Measurements from ENCODE around the gene CHCHD3. TPM values are rescaled to one million over a fixed set of nuclear protein-coding genes. Genes with fewer than 3 reads are reported as not detected.

The CHCHD3 gene
- polyA plus RNA-seq, 3 donors: 30.5 to 56.7 (median 48.8) TPM

- Histone ChIP-seq H3K9me3 (replicated peaks in 1 of 2; ENCODE audit: control insufficient read depth in 1 of 2, insufficient read depth in 1 of 2, low read length in 2 of 2) (peaks cover 9 to 13% of the 10 kb centered on the region in 2 donors), H3K4me2 (replicated peaks; ENCODE audit: extremely low read depth, low read length, poor library complexity, severe bottlenecking) (no peak overlapping the region), H3K9ac (ENCODE audit: insufficient read depth, low read length, poor library complexity, severe bottlenecking) (no peak overlapping the region), H4K20me1 (ENCODE audit: insufficient read depth, low read length) (no peaks in the 10 kb centered on the region), H3K79me2 (ENCODE audit: insufficient read depth, low read length) (no peaks in the 10 kb centered on the region), H3K27ac (ENCODE audit: low read depth in 1 of 2, low read length in 2 of 2) (no peak overlapping the region), H3K27me3 (ENCODE audit: control insufficient read depth in 2 of 2, insufficient read depth in 2 of 2, low read length in 2 of 2) (no peaks in the 10 kb centered on the region), H3K4me3 (replicated peaks in 1 of 3; ENCODE audit: low read depth in 2 of 3, low read length in 3 of 3) (no peak overlapping the region), H3K36me3 (replicated peaks in 1 of 2; ENCODE audit: control insufficient read depth in 1 of 2, insufficient read depth in 2 of 2, low read length in 2 of 2) (no peaks in the 10 kb centered on the region), H2AFZ (ENCODE audit: insufficient read depth, low read depth, low read length, poor library complexity, severe bottlenecking) (no peak overlapping the region), H3K4me1 (ENCODE audit: control insufficient read depth in 1 of 2, insufficient read depth in 2 of 2, low read length in 2 of 2) (no peaks in the 10 kb centered on the region)
- Mint-ChIP-seq H3K27me3 (ENCODE audit: low read depth in 3 of 3) (no peaks in the 10 kb centered on the region), H3K9me3 (peaks cover 4 to 22% (median 8%) of the 10 kb centered on the region in 7 donors), H3K27ac (no peak overlapping the region), H3K4me1 (no peaks in the 10 kb centered on the region), H3K4me3 (no peak overlapping the region), H3K36me3 (peaks cover 16 to 21% of the 10 kb centered on the region in 2 donors)
- TF ChIP-seq, protein P1, sequence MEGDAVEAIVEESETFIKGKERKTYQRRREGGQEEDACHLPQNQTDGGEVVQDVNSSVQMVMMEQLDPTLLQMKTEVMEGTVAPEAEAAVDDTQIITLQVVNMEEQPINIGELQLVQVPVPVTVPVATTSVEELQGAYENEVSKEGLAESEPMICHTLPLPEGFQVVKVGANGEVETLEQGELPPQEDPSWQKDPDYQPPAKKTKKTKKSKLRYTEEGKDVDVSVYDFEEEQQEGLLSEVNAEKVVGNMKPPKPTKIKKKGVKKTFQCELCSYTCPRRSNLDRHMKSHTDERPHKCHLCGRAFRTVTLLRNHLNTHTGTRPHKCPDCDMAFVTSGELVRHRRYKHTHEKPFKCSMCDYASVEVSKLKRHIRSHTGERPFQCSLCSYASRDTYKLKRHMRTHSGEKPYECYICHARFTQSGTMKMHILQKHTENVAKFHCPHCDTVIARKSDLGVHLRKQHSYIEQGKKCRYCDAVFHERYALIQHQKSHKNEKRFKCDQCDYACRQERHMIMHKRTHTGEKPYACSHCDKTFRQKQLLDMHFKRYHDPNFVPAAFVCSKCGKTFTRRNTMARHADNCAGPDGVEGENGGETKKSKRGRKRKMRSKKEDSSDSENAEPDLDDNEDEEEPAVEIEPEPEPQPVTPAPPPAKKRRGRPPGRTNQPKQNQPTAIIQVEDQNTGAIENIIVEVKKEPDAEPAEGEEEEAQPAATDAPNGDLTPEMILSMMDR (IDR thresholded peaks at IDR 0.05): no peak
- intact Hi-C loops (cut with micrococcal nuclease): no loop called here
- no peak for DNase-seq
- WGBS (ENCODE audit: insufficient coverage): 100% methylated on average over 1 of the region's 3 CpGs
Measured at GRCh38 chr7:132897093-132897687, 184.7 kb downstream of the CHCHD3 start.

- intact Hi-C loops (cut with micrococcal nuclease): no loop called here
- no peak overlapping the region for H3K27ac ChIP-seq (ENCODE audit: low read depth in 1 of 2, low read length in 2 of 2)
- no peak overlapping the region for H3K4me2 ChIP-seq (replicated peaks; ENCODE audit: extremely low read depth, low read length, poor library complexity, severe bottlenecking)
- H3K79me2 ChIP-seq (ENCODE audit: insufficient read depth, low read length): no peaks in the 10 kb centered on the region
- Mint-ChIP-seq H3K36me3 (peaks cover 16 to 22% of the 10 kb centered on the region in 2 donors), H3K4me3 (no peak overlapping the region), H3K27ac (no peak overlapping the region), H3K27me3 (ENCODE audit: low read depth in 3 of 3) (no peaks in the 10 kb centered on the region), H3K9me3 (peaks cover 4 to 22% (median 8%) of the 10 kb centered on the region in 7 donors), H3K4me1 (no peaks in the 10 kb centered on the region)
- WGBS (ENCODE audit: insufficient coverage): no CpG with 5 or more reads among the region's 6 CpGs
- H3K9me3 ChIP-seq (replicated peaks in 1 of 2; ENCODE audit: control insufficient read depth in 1 of 2, insufficient read depth in 1 of 2, low read length in 2 of 2): peaks cover 9 to 13% of the 10 kb centered on the region in 2 donors
- no peaks in the 10 kb centered on the region for H3K4me1 ChIP-seq (ENCODE audit: control insufficient read depth in 1 of 2, insufficient read depth in 2 of 2, low read length in 2 of 2)
- no peak for DNase-seq
- H3K27me3 ChIP-seq (ENCODE audit: control insufficient read depth in 2 of 2, insufficient read depth in 2 of 2, low read length in 2 of 2): no peaks in the 10 kb centered on the region
- H3K9ac ChIP-seq (ENCODE audit: insufficient read depth, low read length, poor library complexity, severe bottlenecking): no peak overlapping the region
- no peaks in the 10 kb centered on the region for H3K36me3 ChIP-seq (replicated peaks in 1 of 2; ENCODE audit: control insufficient read depth in 1 of 2, insufficient read depth in 2 of 2, low read length in 2 of 2)
- H3K4me3 ChIP-seq (replicated peaks in 1 of 3; ENCODE audit: low read depth in 2 of 3, low read length in 3 of 3): no peak overlapping the region
- H4K20me1 ChIP-seq (ENCODE audit: insufficient read depth, low read length): no peaks in the 10 kb centered on the region
- TF ChIP-seq, protein P1 (IDR thresholded peaks at IDR 0.05): no peak
- no peak overlapping the region for H2AFZ ChIP-seq (ENCODE audit: insufficient read depth, low read depth, low read length, poor library complexity, severe bottlenecking)
Measured at GRCh38 chr7:132895231-132895630, 186.7 kb downstream of the CHCHD3 start.
